Measurements from ENCODE around the gene TMEM132A.

DNA sequence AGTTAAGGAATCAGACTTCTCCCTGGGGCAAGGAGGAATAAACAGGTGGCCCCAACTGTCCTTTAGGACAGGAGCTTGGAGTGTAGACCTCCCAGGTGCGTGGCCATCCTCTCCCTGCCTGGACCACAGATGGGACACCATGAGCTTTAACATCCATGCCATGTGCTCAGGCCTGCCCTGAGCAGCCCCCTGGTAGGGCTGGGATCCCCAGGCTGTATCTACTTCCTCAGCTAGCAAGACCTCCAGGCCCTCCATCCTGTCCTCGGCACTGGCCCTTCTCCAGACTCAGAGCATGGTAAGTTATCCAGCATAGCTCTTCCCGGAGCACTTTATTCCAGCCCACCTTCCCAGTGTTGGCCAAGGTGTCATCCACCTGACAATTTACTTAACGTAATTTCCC lies 53.0 kb downstream of the TMEM132A start:
- TF ChIP-seq, protein P1, sequence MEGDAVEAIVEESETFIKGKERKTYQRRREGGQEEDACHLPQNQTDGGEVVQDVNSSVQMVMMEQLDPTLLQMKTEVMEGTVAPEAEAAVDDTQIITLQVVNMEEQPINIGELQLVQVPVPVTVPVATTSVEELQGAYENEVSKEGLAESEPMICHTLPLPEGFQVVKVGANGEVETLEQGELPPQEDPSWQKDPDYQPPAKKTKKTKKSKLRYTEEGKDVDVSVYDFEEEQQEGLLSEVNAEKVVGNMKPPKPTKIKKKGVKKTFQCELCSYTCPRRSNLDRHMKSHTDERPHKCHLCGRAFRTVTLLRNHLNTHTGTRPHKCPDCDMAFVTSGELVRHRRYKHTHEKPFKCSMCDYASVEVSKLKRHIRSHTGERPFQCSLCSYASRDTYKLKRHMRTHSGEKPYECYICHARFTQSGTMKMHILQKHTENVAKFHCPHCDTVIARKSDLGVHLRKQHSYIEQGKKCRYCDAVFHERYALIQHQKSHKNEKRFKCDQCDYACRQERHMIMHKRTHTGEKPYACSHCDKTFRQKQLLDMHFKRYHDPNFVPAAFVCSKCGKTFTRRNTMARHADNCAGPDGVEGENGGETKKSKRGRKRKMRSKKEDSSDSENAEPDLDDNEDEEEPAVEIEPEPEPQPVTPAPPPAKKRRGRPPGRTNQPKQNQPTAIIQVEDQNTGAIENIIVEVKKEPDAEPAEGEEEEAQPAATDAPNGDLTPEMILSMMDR (IDR thresholded peaks at IDR 0.05) = no peak
- TF ChIP-seq POLR2A (IDR thresholded peaks at IDR 0.05) = no peak

Data from ovary (tissue), 3 donors.